Measurements from ENCODE around the gene VPS37B. TPM values are rescaled to one million over a fixed set of nuclear protein-coding genes. Genes with fewer than 3 reads are reported as not detected.

VPS37B gene
- total RNA-seq, 1 donor from 2014 or later: 13.0 TPM

GRCh38 chr12:122855928-122856831 is 39.7 kb downstream of the VPS37B start:
- FAIRE-seq: no peak
- DNase-seq (ENCODE audit: low spot score in 2 of 2): peak in 1 of 2 donors; percentile 52

GRCh38 chr12:122855071-122855829 is 40.7 kb downstream of the VPS37B start:
- no peak for FAIRE-seq
- DNase-seq (ENCODE audit: low spot score in 2 of 2): peak in 1 of 2 donors; percentile 38

- no peak for FAIRE-seq
- peak in 1 of 2 donors; percentile 26 for DNase-seq (ENCODE audit: low spot score in 2 of 2)
These were observed 41.4 kb downstream of the VPS37B start for GRCh38 chr12:122854554-122854953.

- no peak for FAIRE-seq
- no peak for DNase-seq (ENCODE audit: low spot score in 2 of 2)
These were observed 42.2 kb downstream of the VPS37B start for GRCh38 chr12:122853582-122854245.

GRCh38 chr12:122852336-122853275 is 43.3 kb downstream of the VPS37B start:
- FAIRE-seq (no peak), DNase-seq (ENCODE audit: low spot score in 2 of 2) (peak; percentile 82 to 89)

- DNase-seq (ENCODE audit: low spot score in 2 of 2) (no peak), FAIRE-seq (no peak)
These were observed 44.1 kb downstream of the VPS37B start for GRCh38 chr12:122851820-122852219.

GRCh38 chr12:122850695-122851350 is 45.1 kb downstream of the VPS37B start:
- no peak for DNase-seq (ENCODE audit: low spot score in 2 of 2)
- FAIRE-seq: no peak

GRCh38 chr12:122850048-122850445 is 45.9 kb downstream of the VPS37B start:
- FAIRE-seq (no peak), DNase-seq (ENCODE audit: low spot score in 2 of 2) (no peak)

GRCh38 chr12:122849352-122850047 is 46.4 kb downstream of the VPS37B start:
- no peak for DNase-seq (ENCODE audit: low spot score in 2 of 2)
- FAIRE-seq: no peak

- no peak for DNase-seq (ENCODE audit: low spot score in 2 of 2)
- FAIRE-seq: no peak
These were observed 47.2 kb downstream of the VPS37B start for GRCh38 chr12:122848471-122849351.

GRCh38 chr12:122847921-122848421 is 48.0 kb downstream of the VPS37B start:
- DNase-seq (ENCODE audit: low spot score in 2 of 2): no peak

GRCh38 chr12:122847516-122847836 is 48.4 kb downstream of the VPS37B start:
- DNase-seq (ENCODE audit: low spot score in 2 of 2): no peak
- FAIRE-seq: no peak

More at GRCh38 chr12:122847921-122848421, 48.0 kb downstream of the VPS37B start:
- FAIRE-seq: no peak

GRCh38 chr12:122846622-122847515 is 49.1 kb downstream of the VPS37B start:
- FAIRE-seq: no peak

GRCh38 chr12:122845865-122846621 is 49.9 kb downstream of the VPS37B start:
- FAIRE-seq (no peak), DNase-seq (ENCODE audit: low spot score in 2 of 2) (no peak)

More at GRCh38 chr12:122846622-122847515, 49.1 kb downstream of the VPS37B start:
- DNase-seq (ENCODE audit: low spot score in 2 of 2): no peak

GRCh38 chr12:122845041-122845864 is 50.7 kb downstream of the VPS37B start:
- DNase-seq (ENCODE audit: low spot score in 2 of 2) (peak in 1 of 2 donors; percentile 78), FAIRE-seq (no peak)

Measured in frontal cortex (tissue), 4 donors.